ENCODE results near the gene DSP. TPM values are rescaled to one million over a fixed set of nuclear protein-coding genes. Genes with fewer than 3 reads are reported as not detected.
A peak's percentile ranks its signal among the peaks of the same experiment; 100 is the strongest.

DSP gene
- total RNA-seq, 1 donor from 2014 or later: 38.7 TPM

- Histone ChIP-seq H3K4me2 (no peak overlapping the region), H3K27me3 (no peaks in the 10 kb centered on the region), H4K20me1 (ENCODE audit: low read depth) (no peaks in the 10 kb centered on the region), H3K27ac (no peak overlapping the region), H3F3A (ENCODE audit: low read depth) (no peaks in the 10 kb centered on the region), H2AFZ (replicated peaks) (no peak overlapping the region), H3K9me3 (ENCODE audit: low read depth) (no peaks in the 10 kb centered on the region), H3K36me3 (no peaks in the 10 kb centered on the region), H3K79me2 (ENCODE audit: low read depth) (no peaks in the 10 kb centered on the region), H3K9ac (no peak overlapping the region), H3K4me1 (no peaks in the 10 kb centered on the region), H3K4me3 (no peak overlapping the region)
- no peaks in the 10 kb centered on the region for H3K27me3 Mint-ChIP-seq (ENCODE audit: insufficient read depth, low read depth)
- TF ChIP-seq EZH2phosphoT487 (IDR thresholded peaks at IDR 0.05): no peak
- no peak for TF ChIP-seq CTCF (IDR thresholded peaks at IDR 0.05)
- TF ChIP-seq EZH2 (IDR thresholded peaks at IDR 0.05): no peak
- DNase-seq (ENCODE audit: low spot score): no peak
- H3K9me3 Mint-ChIP-seq: peaks cover 8% of the 10 kb centered on the region
- H3K4me1 Mint-ChIP-seq: no peaks in the 10 kb centered on the region
- no peak overlapping the region for H3K27ac Mint-ChIP-seq
- no peak overlapping the region for H3K4me3 Mint-ChIP-seq
- no peaks in the 10 kb centered on the region for H3K36me3 Mint-ChIP-seq
Observed at GRCh38 chr6:7496266-7496875, 45.1 kb upstream of the DSP start.

GRCh38 chr6:7500752-7501282 lies 40.7 kb upstream of the DSP start:
- Histone ChIP-seq H3K4me1 (no peaks in the 10 kb centered on the region), H3K36me3 (no peaks in the 10 kb centered on the region), H3K4me2 (no peak overlapping the region), H2AFZ (replicated peaks) (no peak overlapping the region), H3K4me3 (no peak overlapping the region), H3K27me3 (no peaks in the 10 kb centered on the region), H3K9me3 (ENCODE audit: low read depth) (no peaks in the 10 kb centered on the region), H3K9ac (no peak overlapping the region), H4K20me1 (ENCODE audit: low read depth) (no peaks in the 10 kb centered on the region), H3F3A (ENCODE audit: low read depth) (peaks cover 5% of the 10 kb centered on the region), H3K79me2 (ENCODE audit: low read depth) (no peaks in the 10 kb centered on the region), H3K27ac (no peak overlapping the region)
- Mint-ChIP-seq H3K9me3 (peaks cover 2% of the 10 kb centered on the region), H3K36me3 (no peaks in the 10 kb centered on the region), H3K27me3 (ENCODE audit: insufficient read depth, low read depth) (no peaks in the 10 kb centered on the region), H3K4me3 (no peak overlapping the region), H3K4me1 (peaks cover 6% of the 10 kb centered on the region), H3K27ac (peak overlapping the region; percentile 39)
- TF ChIP-seq CTCF (IDR thresholded peaks at IDR 0.05) (no peak), EZH2phosphoT487 (IDR thresholded peaks at IDR 0.05) (no peak), EZH2 (IDR thresholded peaks at IDR 0.05) (no peak)
- DNase-seq (ENCODE audit: low spot score): no peak

- Histone ChIP-seq H4K20me1 (ENCODE audit: low read depth) (no peaks in the 10 kb centered on the region), H3K4me2 (no peak overlapping the region), H2AFZ (replicated peaks) (no peak overlapping the region), H3K36me3 (no peaks in the 10 kb centered on the region), H3K9ac (no peak overlapping the region), H3K27ac (no peak overlapping the region), H3K4me1 (no peaks in the 10 kb centered on the region), H3K27me3 (no peaks in the 10 kb centered on the region), H3F3A (ENCODE audit: low read depth) (peaks cover 5% of the 10 kb centered on the region), H3K79me2 (ENCODE audit: low read depth) (no peaks in the 10 kb centered on the region), H3K9me3 (ENCODE audit: low read depth) (no peaks in the 10 kb centered on the region), H3K4me3 (no peak overlapping the region)
- Mint-ChIP-seq H3K4me3 (no peak overlapping the region), H3K27me3 (ENCODE audit: insufficient read depth, low read depth) (no peaks in the 10 kb centered on the region), H3K9me3 (peaks cover 5% of the 10 kb centered on the region), H3K4me1 (peaks cover 6% of the 10 kb centered on the region), H3K36me3 (no peaks in the 10 kb centered on the region), H3K27ac (no peak overlapping the region)
- TF ChIP-seq EZH2 (IDR thresholded peaks at IDR 0.05): no peak
- peak; percentile 9 for DNase-seq (ENCODE audit: low spot score)
Observed at GRCh38 chr6:7502743-7503142, 38.7 kb upstream of the DSP start.

GRCh38 chr6:7504041-7504440 lies 37.4 kb upstream of the DSP start:
- H3K79me2 ChIP-seq (ENCODE audit: low read depth): no peaks in the 10 kb centered on the region
- Mint-ChIP-seq H3K27me3 (ENCODE audit: insufficient read depth, low read depth) (no peaks in the 10 kb centered on the region), H3K4me1 (peaks cover 6% of the 10 kb centered on the region), H3K27ac (no peak overlapping the region), H3K9me3 (peaks cover 5% of the 10 kb centered on the region), H3K36me3 (no peaks in the 10 kb centered on the region), H3K4me3 (no peak overlapping the region)
- no peak overlapping the region for H3K9ac ChIP-seq
- no peaks in the 10 kb centered on the region for H3K27me3 ChIP-seq
- no peak overlapping the region for H3K4me3 ChIP-seq
- DNase-seq (ENCODE audit: low spot score): no peak
- TF ChIP-seq EZH2 (IDR thresholded peaks at IDR 0.05) (no peak), CTCF (IDR thresholded peaks at IDR 0.05) (no peak), EZH2phosphoT487 (IDR thresholded peaks at IDR 0.05) (no peak)
- no peak overlapping the region for H3K4me2 ChIP-seq
- no peak overlapping the region for H2AFZ ChIP-seq (replicated peaks)
- no peaks in the 10 kb centered on the region for H3K36me3 ChIP-seq
- H3K9me3 ChIP-seq (ENCODE audit: low read depth): no peaks in the 10 kb centered on the region
- H3K27ac ChIP-seq: no peak overlapping the region
- H3K4me1 ChIP-seq: no peaks in the 10 kb centered on the region
- H3F3A ChIP-seq (ENCODE audit: low read depth): peaks cover 5% of the 10 kb centered on the region
- no peaks in the 10 kb centered on the region for H4K20me1 ChIP-seq (ENCODE audit: low read depth)

All from neural progenitor cell (in vitro differentiated cells).